Measurements from ENCODE around the gene RTEL1.

DNA sequence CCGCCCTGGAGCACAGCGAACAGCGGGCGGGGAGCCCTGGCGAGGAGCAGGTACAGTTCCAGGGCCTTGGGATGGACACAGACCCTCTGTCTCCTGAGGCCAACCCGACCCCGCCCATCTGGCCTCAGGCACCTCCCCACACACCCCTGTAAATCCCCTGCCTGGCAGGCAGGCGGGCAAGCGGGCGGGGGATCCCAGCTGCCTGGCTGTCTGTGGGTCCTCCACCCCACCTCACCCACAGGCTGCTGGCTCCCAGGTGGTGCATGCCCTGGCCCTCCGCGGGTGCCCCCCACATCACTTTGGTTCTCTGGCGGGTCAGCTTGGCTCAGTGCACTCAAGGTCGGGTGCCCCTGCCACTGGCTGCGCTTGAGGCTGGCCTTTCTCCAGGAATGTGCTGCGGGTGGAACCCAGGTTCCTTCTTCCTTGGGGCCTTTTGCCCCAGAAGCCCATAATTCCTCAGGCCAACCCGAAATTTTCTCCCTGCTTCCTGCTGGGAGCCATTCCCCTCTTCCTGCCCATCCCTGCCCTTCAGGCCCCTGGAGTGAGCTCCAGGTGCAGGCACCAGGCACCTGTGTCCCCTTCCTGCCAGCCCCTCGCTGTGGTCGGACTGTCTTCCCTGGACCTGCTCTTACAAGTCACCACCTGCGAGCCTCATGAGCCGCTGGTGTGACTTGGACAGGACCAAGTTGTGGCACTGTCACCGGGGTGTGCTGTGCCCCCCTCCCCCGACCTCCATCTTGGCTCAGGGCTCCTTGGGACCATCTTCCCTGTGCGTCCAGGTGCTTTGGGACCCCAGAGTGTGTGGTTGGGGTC is 33.0 kb downstream of the RTEL1 start:
- TF ChIP-seq CTCF (IDR thresholded peaks at IDR 0.05) = no peak
- TF ChIP-seq POLR2A (IDR thresholded peaks at IDR 0.05) = no peak
